Measurements from ENCODE around the gene SELENOM.

SELENOM gene

DNA sequence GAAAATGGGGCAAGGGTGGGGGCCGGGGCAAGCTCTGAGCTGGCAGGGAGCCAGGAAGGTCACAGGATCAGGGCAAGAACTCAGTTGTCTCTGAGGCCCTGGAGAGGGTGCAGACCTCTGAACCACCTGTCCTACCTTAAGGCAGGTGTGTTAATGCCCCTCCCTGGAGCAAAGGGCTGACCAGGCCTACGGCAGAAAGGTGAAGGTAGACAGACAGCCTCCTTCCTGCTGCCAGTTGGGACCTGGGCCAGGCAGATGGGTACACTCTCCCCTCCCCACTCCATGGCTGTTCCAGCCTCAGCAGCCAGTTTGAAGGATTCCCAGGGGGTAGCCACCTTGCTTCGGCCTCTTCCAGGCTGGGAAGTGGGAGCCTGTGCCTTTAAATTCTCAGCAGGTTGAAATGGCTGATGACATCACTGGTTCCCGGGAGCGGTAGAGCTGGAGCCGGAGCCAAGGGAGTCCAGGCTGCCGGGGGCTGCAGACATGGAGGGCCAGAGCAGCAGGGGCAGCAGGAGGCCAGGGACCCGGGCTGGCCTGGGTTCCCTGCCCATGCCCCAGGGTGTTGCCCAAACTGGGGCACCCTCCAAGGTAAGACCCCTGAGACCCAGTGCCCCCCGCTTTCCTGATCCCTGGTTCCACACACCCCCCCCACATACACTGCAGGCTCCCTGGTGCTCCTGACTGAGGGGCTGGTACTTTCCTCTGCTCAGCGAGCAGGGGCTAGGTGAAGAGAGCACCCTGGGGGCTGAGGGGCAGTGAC is 15.3 kb upstream of the SELENOM start, which contains the start of gene INPP5J:
Gene INPP5J (plus strand): TSS at position 435 of the 760 bp plus-strand sequence. CDS start 49 bp downstream, at position 484.
- Histone ChIP-seq H3K4ac (ENCODE audit: low read depth, low read length) (no peak within 1 kb of the TSS), H4K5ac (ENCODE audit: low read length) (no peak within 1 kb of the TSS), H4K8ac (ENCODE audit: low read depth, low read length) (no peak within 1 kb of the TSS), H3K9ac (ENCODE audit: low read length) (peak within 1 kb of the TSS; percentile 54), H3K4me3 (ENCODE audit: low read length) (no peak within 1 kb of the TSS), H3K27me3 (ENCODE audit: insufficient read depth, low read length, poor library complexity) (no peaks in the 10 kb centered on the region), H2BK15ac (replicated peaks; ENCODE audit: low read depth) (no peak within 1 kb of the TSS), H3K4me1 (ENCODE audit: control insufficient read depth, low read depth, low read length) (no peaks in the 10 kb centered on the region), H2BK120ac (ENCODE audit: low read depth, low read length) (no peak within 1 kb of the TSS), H2AK5ac (ENCODE audit: low read length) (no peak within 1 kb of the TSS), H3K56ac (ENCODE audit: low read length) (peak within 1 kb of the TSS; percentile 70), H3K4me2 (ENCODE audit: low read length) (peak within 1 kb of the TSS; percentile 13), H3K23ac (ENCODE audit: low read length) (no peak within 1 kb of the TSS), H3K18ac (ENCODE audit: low read length) (no peak within 1 kb of the TSS), H3K27ac (ENCODE audit: low read depth, low read length) (no peak within 1 kb of the TSS), H3K79me1 (ENCODE audit: low read length) (no peaks in the 10 kb centered on the region), H2BK5ac (ENCODE audit: low read length) (no peak within 1 kb of the TSS), H3K36me3 (ENCODE audit: control insufficient read depth, insufficient read depth, low read length) (no peaks in the 10 kb centered on the region), H3K79me2 (ENCODE audit: control insufficient read depth, insufficient read depth, low read length) (no peaks in the 10 kb centered on the region)
- peak; percentile 66 for DNase-seq
- no CpG with 5 or more reads among the region's 10 CpGs for WGBS (ENCODE audit: extremely low coverage, insufficient coverage, low lambda C conversion rate)

DNA sequence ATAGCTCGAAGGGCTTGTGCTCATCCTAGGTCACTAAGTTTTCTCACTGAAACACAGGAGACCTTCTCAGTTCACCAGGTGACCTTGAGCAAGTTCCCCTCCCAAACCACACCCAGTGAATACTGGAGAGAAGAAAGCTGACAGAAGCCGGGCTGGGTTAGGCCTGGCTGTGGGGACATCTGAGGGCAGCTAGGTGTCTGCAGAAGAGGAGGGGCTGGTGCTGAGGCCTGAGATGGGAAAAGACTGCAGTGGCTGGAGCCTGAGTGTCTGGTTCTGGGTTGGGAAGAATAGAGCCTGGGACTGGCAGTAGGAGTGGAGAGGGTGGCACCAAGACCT is 14.8 kb upstream of the SELENOM start:
- Histone ChIP-seq H3K9ac (ENCODE audit: low read length) (no peak overlapping the region), H3K36me3 (ENCODE audit: control insufficient read depth, insufficient read depth, low read length) (no peaks in the 10 kb centered on the region), H3K27me3 (ENCODE audit: insufficient read depth, low read length, poor library complexity) (no peaks in the 10 kb centered on the region), H4K8ac (ENCODE audit: low read depth, low read length) (no peak overlapping the region), H3K4me3 (ENCODE audit: low read length) (no peak overlapping the region), H3K79me1 (ENCODE audit: low read length) (no peaks in the 10 kb centered on the region), H3K56ac (ENCODE audit: low read length) (no peak overlapping the region), H3K79me2 (ENCODE audit: control insufficient read depth, insufficient read depth, low read length) (no peaks in the 10 kb centered on the region), H3K4me2 (ENCODE audit: low read length) (no peak overlapping the region), H3K23ac (ENCODE audit: low read length) (no peak overlapping the region), H2AK5ac (ENCODE audit: low read length) (no peak overlapping the region), H3K4me1 (ENCODE audit: control insufficient read depth, low read depth, low read length) (no peaks in the 10 kb centered on the region), H2BK15ac (replicated peaks; ENCODE audit: low read depth) (no peak overlapping the region), H4K5ac (ENCODE audit: low read length) (no peak overlapping the region), H2BK5ac (ENCODE audit: low read length) (no peak overlapping the region), H3K18ac (ENCODE audit: low read length) (no peak overlapping the region), H2BK120ac (ENCODE audit: low read depth, low read length) (no peak overlapping the region), H3K27ac (ENCODE audit: low read depth, low read length) (no peak overlapping the region), H3K4ac (ENCODE audit: low read depth, low read length) (no peak overlapping the region)
- no peak for DNase-seq
- no CpG with 5 or more reads among the region's 2 CpGs for WGBS (ENCODE audit: extremely low coverage, insufficient coverage, low lambda C conversion rate)

DNA sequence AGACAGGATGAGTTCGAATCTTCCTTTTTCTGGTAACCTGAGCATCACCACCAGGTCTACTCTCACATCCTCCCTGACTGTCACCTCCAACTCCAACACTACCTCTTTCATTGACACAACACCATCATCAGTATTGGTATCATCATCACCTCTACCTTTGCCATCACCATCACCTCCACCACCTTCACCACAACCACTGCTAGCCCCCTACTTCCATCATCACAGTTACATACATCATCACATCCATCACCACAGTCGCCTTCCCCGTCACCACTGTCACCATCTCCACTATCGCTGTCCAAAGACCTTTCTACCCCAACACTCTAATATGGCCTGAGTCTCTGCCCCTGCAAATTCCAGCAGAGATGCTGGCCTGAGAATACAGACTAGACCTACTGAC is 14.0 kb upstream of the SELENOM start:
- Histone ChIP-seq H3K27ac (ENCODE audit: low read depth, low read length) (no peak overlapping the region), H3K79me2 (ENCODE audit: control insufficient read depth, insufficient read depth, low read length) (no peaks in the 10 kb centered on the region), H3K23ac (ENCODE audit: low read length) (no peak overlapping the region), H3K79me1 (ENCODE audit: low read length) (no peaks in the 10 kb centered on the region), H3K4me1 (ENCODE audit: control insufficient read depth, low read depth, low read length) (no peaks in the 10 kb centered on the region), H3K9ac (ENCODE audit: low read length) (no peak overlapping the region), H3K4me3 (ENCODE audit: low read length) (no peak overlapping the region), H3K4me2 (ENCODE audit: low read length) (no peak overlapping the region), H2BK5ac (ENCODE audit: low read length) (no peak overlapping the region), H3K18ac (ENCODE audit: low read length) (no peak overlapping the region), H3K4ac (ENCODE audit: low read depth, low read length) (no peak overlapping the region), H2BK15ac (replicated peaks; ENCODE audit: low read depth) (no peak overlapping the region), H2AK5ac (ENCODE audit: low read length) (no peak overlapping the region), H4K5ac (ENCODE audit: low read length) (no peak overlapping the region), H3K56ac (ENCODE audit: low read length) (no peak overlapping the region), H2BK120ac (ENCODE audit: low read depth, low read length) (no peak overlapping the region), H3K36me3 (ENCODE audit: control insufficient read depth, insufficient read depth, low read length) (no peaks in the 10 kb centered on the region), H3K27me3 (ENCODE audit: insufficient read depth, low read length, poor library complexity) (no peaks in the 10 kb centered on the region), H4K8ac (ENCODE audit: low read depth, low read length) (no peak overlapping the region)
- no CpG with 5 or more reads among the region's 4 CpGs for WGBS (ENCODE audit: extremely low coverage, insufficient coverage, low lambda C conversion rate)
- DNase-seq = no peak

DNA sequence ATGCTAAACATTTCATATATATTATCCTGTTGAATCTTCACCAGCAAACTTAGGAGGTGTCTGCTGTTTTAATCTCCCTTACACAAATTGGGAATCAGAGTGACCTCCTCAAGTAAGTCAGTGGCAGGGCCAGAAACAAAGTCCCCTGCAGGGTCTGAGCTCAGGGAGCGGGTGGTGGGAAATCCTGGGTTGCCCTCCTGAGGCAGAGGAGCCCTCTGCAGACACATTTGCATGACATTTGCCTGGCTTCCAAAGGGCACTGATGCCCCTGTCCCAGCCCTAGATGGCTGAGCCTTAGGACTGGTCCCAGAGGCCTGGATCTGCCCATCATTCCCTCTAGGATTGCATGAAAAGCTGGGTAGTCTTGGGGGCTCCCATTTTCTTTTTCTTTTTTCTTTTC is 13.3 kb upstream of the SELENOM start:
- Histone ChIP-seq H3K79me2 (ENCODE audit: control insufficient read depth, insufficient read depth, low read length) (no peaks in the 10 kb centered on the region), H3K36me3 (ENCODE audit: control insufficient read depth, insufficient read depth, low read length) (no peaks in the 10 kb centered on the region), H3K4me1 (ENCODE audit: control insufficient read depth, low read depth, low read length) (no peaks in the 10 kb centered on the region), H3K23ac (ENCODE audit: low read length) (no peak overlapping the region), H3K9ac (ENCODE audit: low read length) (no peak overlapping the region), H3K27me3 (ENCODE audit: insufficient read depth, low read length, poor library complexity) (no peaks in the 10 kb centered on the region), H3K4me2 (ENCODE audit: low read length) (no peak overlapping the region), H3K56ac (ENCODE audit: low read length) (no peak overlapping the region), H2BK5ac (ENCODE audit: low read length) (no peak overlapping the region), H4K8ac (ENCODE audit: low read depth, low read length) (no peak overlapping the region), H2AK5ac (ENCODE audit: low read length) (no peak overlapping the region), H4K5ac (ENCODE audit: low read length) (no peak overlapping the region), H3K79me1 (ENCODE audit: low read length) (no peaks in the 10 kb centered on the region), H2BK120ac (ENCODE audit: low read depth, low read length) (no peak overlapping the region), H3K27ac (ENCODE audit: low read depth, low read length) (no peak overlapping the region), H3K18ac (ENCODE audit: low read length) (no peak overlapping the region), H3K4me3 (ENCODE audit: low read length) (no peak overlapping the region), H2BK15ac (replicated peaks; ENCODE audit: low read depth) (no peak overlapping the region), H3K4ac (ENCODE audit: low read depth, low read length) (no peak overlapping the region)
- no peak for DNase-seq
- no CpG with 5 or more reads among the region's 1 CpG for WGBS (ENCODE audit: extremely low coverage, insufficient coverage, low lambda C conversion rate)

DNA sequence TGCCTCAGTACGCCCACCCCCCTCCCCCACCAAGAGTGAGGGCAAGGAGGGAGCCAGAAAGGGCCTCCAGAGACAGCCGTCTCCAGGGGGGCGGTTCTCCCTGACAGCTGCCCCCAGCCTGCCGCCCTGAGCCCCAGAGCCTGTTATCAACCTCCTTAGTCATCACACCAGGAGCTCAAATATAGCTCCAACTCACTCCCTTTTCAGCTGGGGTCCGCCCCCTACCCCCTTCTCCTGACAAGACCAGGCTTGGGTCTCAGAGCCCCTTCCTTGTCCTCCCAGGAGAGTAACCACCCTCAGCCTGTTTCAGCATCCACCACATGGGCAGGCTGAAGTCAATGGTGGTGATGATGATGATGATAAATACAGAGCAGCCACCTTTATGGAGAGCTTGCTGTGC is 12.9 kb upstream of the SELENOM start:
- Histone ChIP-seq H3K79me1 (ENCODE audit: low read length) (no peaks in the 10 kb centered on the region), H3K4me1 (ENCODE audit: control insufficient read depth, low read depth, low read length) (no peaks in the 10 kb centered on the region), H4K8ac (ENCODE audit: low read depth, low read length) (no peak overlapping the region), H2BK5ac (ENCODE audit: low read length) (no peak overlapping the region), H3K4ac (ENCODE audit: low read depth, low read length) (no peak overlapping the region), H3K9ac (ENCODE audit: low read length) (no peak overlapping the region), H3K79me2 (ENCODE audit: control insufficient read depth, insufficient read depth, low read length) (no peaks in the 10 kb centered on the region), H3K4me2 (ENCODE audit: low read length) (no peak overlapping the region), H3K36me3 (ENCODE audit: control insufficient read depth, insufficient read depth, low read length) (no peaks in the 10 kb centered on the region), H3K23ac (ENCODE audit: low read length) (no peak overlapping the region), H2BK15ac (replicated peaks; ENCODE audit: low read depth) (no peak overlapping the region), H3K18ac (ENCODE audit: low read length) (no peak overlapping the region), H3K27me3 (ENCODE audit: insufficient read depth, low read length, poor library complexity) (no peaks in the 10 kb centered on the region), H2BK120ac (ENCODE audit: low read depth, low read length) (no peak overlapping the region), H3K27ac (ENCODE audit: low read depth, low read length) (no peak overlapping the region), H3K4me3 (ENCODE audit: low read length) (no peak overlapping the region), H4K5ac (ENCODE audit: low read length) (no peak overlapping the region), H3K56ac (ENCODE audit: low read length) (no peak overlapping the region), H2AK5ac (ENCODE audit: low read length) (no peak overlapping the region)
- no CpG with 5 or more reads among the region's 5 CpGs for WGBS (ENCODE audit: extremely low coverage, insufficient coverage, low lambda C conversion rate)
- DNase-seq = no peak
